PC-9 (cell line): Measurements from ENCODE around the gene STPG1. TPM values are rescaled to one million over a fixed set of nuclear protein-coding genes. Genes with fewer than 3 reads are reported as not detected.

Experiments used
- BruUV-seq: library from RNA; stranded (reverse); fragments of 400-500 nt; replicated peaks from 2 replicates; lab custom pipeline; 2021; lab: Mats Ljungman, UMichigan
- CTCF ChIA-PET: fragments of 300-600 bp; sonication (Branson Sonifier 250); formaldehyde crosslinking; loops from one replicate; lab custom pipeline; 2022; ENCODE audit warnings: antibody characterized with exemption; lab: Charles Lee
- POLR2A ChIA-PET: fragments of 300-600 bp; sonication (Branson Sonifier 250); formaldehyde crosslinking; loops from one replicate; lab custom pipeline; 2022; ENCODE audit warnings: antibody characterized with exemption; ENCODE audit not compliant: unreplicated experiment; lab: Charles Lee
- DNase-seq, 2 experiments: peaks; one replicate each; pipeline versions ENCODE4 v3.0.0 to v3.0.0-alpha.2; 2015 to 2022; ENCODE audit warnings: mixed read lengths in 1 of 2
- H2AFZ ChIP-seq: fragments of 200-600 bp; sonication (generic); 2 replicates; pipeline ENCODE4 v1.8.1; 2017; ENCODE audit warnings: antibody characterized with exemption
- H3F3A ChIP-seq: fragments of 200-600 bp; sonication (generic); 2 replicates; pipeline ENCODE4 v1.8.1; 2017; ENCODE audit warnings: antibody characterized with exemption, mild to moderate bottlenecking, low read depth; ENCODE audit not compliant: insufficient read depth
- H3K27ac ChIP-seq: fragments of 200-600 bp; sonication (generic); 2 replicates; pipeline ENCODE4 v1.6.1; 2016; ENCODE audit warnings: mixed run types
- H3K27me3 ChIP-seq: fragments of 200-600 bp; sonication (generic); 2 replicates; pipeline ENCODE4 v1.6.1; 2016; ENCODE audit warnings: low read depth, mixed run types; ENCODE audit not compliant: insufficient read depth
- H3K36me3 ChIP-seq: fragments of 200-600 bp; sonication (generic); 2 replicates; pipeline ENCODE4 v1.6.1; 2016; ENCODE audit warnings: low read depth, mixed run types
- H3K4me1 ChIP-seq: fragments of 200-600 bp; sonication (generic); replicated peaks from 2 replicates; pipeline ENCODE4 v1.6.1; 2016; ENCODE audit warnings: mixed run types; ENCODE audit not compliant: insufficient read depth
- H3K4me2 ChIP-seq: fragments of 200-600 bp; sonication (generic); 2 replicates; pipeline ENCODE4 v1.6.1; 2017; ENCODE audit warnings: mixed run types
- H3K4me3 ChIP-seq: fragments of 200-600 bp; sonication (generic); 2 replicates; pipeline ENCODE4 v1.6.1; 2016; ENCODE audit warnings: mixed run types
- H3K79me2 ChIP-seq: fragments of 200-600 bp; sonication (generic); 2 replicates; pipeline ENCODE4 v1.6.1; 2017; ENCODE audit warnings: low read depth, mixed run types
- H3K9me2 ChIP-seq: fragments of 200-600 bp; sonication (generic); 2 replicates; pipeline ENCODE4 v1.8.1; 2017; ENCODE audit warnings: mild to moderate bottlenecking; ENCODE audit not compliant: insufficient read depth
- H3K9me3 ChIP-seq: fragments of 200-600 bp; sonication (generic); 2 replicates; pipeline ENCODE4 v1.8.1; 2016; ENCODE audit warnings: low read depth; ENCODE audit not compliant: insufficient read depth
- H4K20me1 ChIP-seq: fragments of 200-600 bp; sonication (generic); 2 replicates; pipeline ENCODE4 v1.8.1; 2017; ENCODE audit not compliant: insufficient read depth
- EZH2 ChIP-seq: fragments of 200-600 bp; sonication (generic); IDR thresholded peaks from 2 replicates; pipeline ENCODE4 v1.8.0; 2017; ENCODE audit warnings: antibody characterized with exemption, low read depth
- intact Hi-C: fragments of 100-400 bp; cut with micrococcal nuclease; formaldehyde crosslinking; loops from one replicate; pipeline ENCODE4 v1.10.0; 2022; ENCODE audit not compliant: unreplicated experiment
- total RNA-seq: library from RNA; stranded (reverse); gene quantifications from 2 replicates; pipeline ENCODE4 v1.2.3, GENCODE V29; 2021
- TF ChIP-seq, protein P1 (sequence below): fragments of 200-600 bp; sonication (generic); conservative IDR thresholded peaks from 2 replicates; pipeline ENCODE4 v1.6.1; 2017; ENCODE audit warnings: mixed run types, antibody characterized with exemption, mild to moderate bottlenecking, moderate library complexity

STPG1 gene
- total RNA-seq, 1 experiment from 2014 or later: 11.4 TPM

- CTCF ChIA-PET: no interaction called here
- no peak overlapping the region for H3K4me3 ChIP-seq
- no peak for DNase-seq
Observed at GRCh38 chr1:24337455-24337854, 76.1 kb downstream of the STPG1 start.

GRCh38 chr1:24336075-24336474 lies 77.5 kb downstream of the STPG1 start:
- Histone ChIP-seq H3K36me3 (no peaks in the 10 kb centered on the region), H3K9me3 (no peaks in the 10 kb centered on the region), H4K20me1 (no peaks in the 10 kb centered on the region), H3K4me2 (no peak overlapping the region), H3K4me3 (no peak overlapping the region), H3F3A (no peaks in the 10 kb centered on the region), H3K79me2 (no peaks in the 10 kb centered on the region), H3K4me1 (no peaks in the 10 kb centered on the region), H3K27me3 (no peaks in the 10 kb centered on the region), H2AFZ (no peak overlapping the region), H3K9me2 (no peaks in the 10 kb centered on the region), H3K27ac (no peak overlapping the region)
- no peak for DNase-seq
- TF ChIP-seq, protein P1, sequence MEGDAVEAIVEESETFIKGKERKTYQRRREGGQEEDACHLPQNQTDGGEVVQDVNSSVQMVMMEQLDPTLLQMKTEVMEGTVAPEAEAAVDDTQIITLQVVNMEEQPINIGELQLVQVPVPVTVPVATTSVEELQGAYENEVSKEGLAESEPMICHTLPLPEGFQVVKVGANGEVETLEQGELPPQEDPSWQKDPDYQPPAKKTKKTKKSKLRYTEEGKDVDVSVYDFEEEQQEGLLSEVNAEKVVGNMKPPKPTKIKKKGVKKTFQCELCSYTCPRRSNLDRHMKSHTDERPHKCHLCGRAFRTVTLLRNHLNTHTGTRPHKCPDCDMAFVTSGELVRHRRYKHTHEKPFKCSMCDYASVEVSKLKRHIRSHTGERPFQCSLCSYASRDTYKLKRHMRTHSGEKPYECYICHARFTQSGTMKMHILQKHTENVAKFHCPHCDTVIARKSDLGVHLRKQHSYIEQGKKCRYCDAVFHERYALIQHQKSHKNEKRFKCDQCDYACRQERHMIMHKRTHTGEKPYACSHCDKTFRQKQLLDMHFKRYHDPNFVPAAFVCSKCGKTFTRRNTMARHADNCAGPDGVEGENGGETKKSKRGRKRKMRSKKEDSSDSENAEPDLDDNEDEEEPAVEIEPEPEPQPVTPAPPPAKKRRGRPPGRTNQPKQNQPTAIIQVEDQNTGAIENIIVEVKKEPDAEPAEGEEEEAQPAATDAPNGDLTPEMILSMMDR: no peak
- TF ChIP-seq EZH2: no peak
- POLR2A ChIA-PET: no interaction called here
- no TSS peak for BruUV-seq
- intact Hi-C loops: no loop called here
- CTCF ChIA-PET: no interaction called here

More at GRCh38 chr1:24337455-24337854, 76.1 kb downstream of the STPG1 start:
- Histone ChIP-seq H3K27me3 (no peaks in the 10 kb centered on the region), H3K4me2 (no peak overlapping the region), H3K9me2 (no peaks in the 10 kb centered on the region), H2AFZ (no peak overlapping the region), H3K79me2 (no peaks in the 10 kb centered on the region), H3K4me1 (no peaks in the 10 kb centered on the region), H4K20me1 (no peaks in the 10 kb centered on the region), H3K9me3 (no peaks in the 10 kb centered on the region), H3K27ac (no peak overlapping the region), H3F3A (no peaks in the 10 kb centered on the region), H3K36me3 (no peaks in the 10 kb centered on the region)
- POLR2A ChIA-PET: no interaction called here
- TF ChIP-seq, protein P1: no peak
- intact Hi-C loops: no loop called here
- BruUV-seq: no TSS peak

DNA sequence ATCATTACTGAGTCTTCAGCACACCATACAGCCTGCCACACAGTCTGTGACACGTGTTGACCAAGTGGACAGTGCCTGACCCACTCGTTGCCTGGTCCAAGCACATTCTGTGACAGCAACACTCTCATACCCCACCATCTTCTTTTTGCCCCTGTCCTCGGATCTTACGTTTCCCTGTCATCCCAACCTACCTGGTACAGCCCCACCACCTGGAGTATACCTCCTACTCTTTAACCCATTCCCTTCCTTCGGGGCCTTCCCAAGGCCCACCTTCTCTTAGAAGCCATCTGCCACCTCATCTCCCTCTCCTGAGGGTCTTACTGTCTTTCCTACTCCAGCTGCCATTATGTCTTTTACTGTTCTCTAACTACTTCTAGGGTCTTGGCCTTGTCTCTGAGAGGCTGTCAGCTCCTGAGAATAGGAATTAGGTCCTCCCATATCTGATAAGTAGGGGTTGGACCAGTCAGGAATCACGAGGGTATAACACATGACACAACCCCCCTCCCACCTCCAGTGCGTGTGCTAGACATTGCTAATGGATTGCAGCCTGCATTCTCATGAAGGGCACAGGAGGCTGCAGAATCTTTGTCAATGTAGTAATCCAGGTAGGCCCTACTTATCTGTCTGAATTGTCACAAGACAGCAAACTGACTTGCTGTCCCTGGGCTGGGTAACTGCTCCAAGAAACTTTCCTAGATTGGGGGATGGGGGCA lies 81.5 kb downstream of the STPG1 start:
- no peaks in the 10 kb centered on the region for H3K4me1 ChIP-seq
- no peaks in the 10 kb centered on the region for H4K20me1 ChIP-seq
- H3K27ac ChIP-seq: no peak overlapping the region
- no peaks in the 10 kb centered on the region for H3K9me3 ChIP-seq
- POLR2A ChIA-PET: no interaction called here
- H3K4me3 ChIP-seq: no peak overlapping the region
- H3K36me3 ChIP-seq: no peaks in the 10 kb centered on the region
- TF ChIP-seq, protein P1: no peak
- no peak for TF ChIP-seq EZH2
- CTCF ChIA-PET: no interaction called here
- no peaks in the 10 kb centered on the region for H3F3A ChIP-seq
- H3K4me2 ChIP-seq: no peak overlapping the region
- DNase-seq: no peak
- no TSS peak for BruUV-seq
- H3K79me2 ChIP-seq: no peaks in the 10 kb centered on the region
- no peaks in the 10 kb centered on the region for H3K9me2 ChIP-seq
- no peaks in the 10 kb centered on the region for H3K27me3 ChIP-seq
- H2AFZ ChIP-seq: no peak overlapping the region
- intact Hi-C loops: no loop called here
